HG02642 (cell line): ENCODE results near the gene MEIS2.

Source experiments
- ATAC-seq: cut with Tn5 transposase; IDR thresholded peaks from one replicate; pipeline ENCODE4 v1.9.1; 2021; ENCODE audit warnings: mild to moderate bottlenecking; ENCODE audit not compliant: unreplicated experiment, poor library complexity

MEIS2 gene

GRCh38 chr15:36845270-36845669 lies 255.1 kb downstream of the MEIS2 start:
- ATAC-seq, result no peak

GRCh38 chr15:36844534-36844998 lies 255.8 kb downstream of the MEIS2 start:
- ATAC-seq, result no peak

- ATAC-seq, result no peak
These were observed 256.5 kb downstream of the MEIS2 start for GRCh38 chr15:36843822-36844221.

DNA sequence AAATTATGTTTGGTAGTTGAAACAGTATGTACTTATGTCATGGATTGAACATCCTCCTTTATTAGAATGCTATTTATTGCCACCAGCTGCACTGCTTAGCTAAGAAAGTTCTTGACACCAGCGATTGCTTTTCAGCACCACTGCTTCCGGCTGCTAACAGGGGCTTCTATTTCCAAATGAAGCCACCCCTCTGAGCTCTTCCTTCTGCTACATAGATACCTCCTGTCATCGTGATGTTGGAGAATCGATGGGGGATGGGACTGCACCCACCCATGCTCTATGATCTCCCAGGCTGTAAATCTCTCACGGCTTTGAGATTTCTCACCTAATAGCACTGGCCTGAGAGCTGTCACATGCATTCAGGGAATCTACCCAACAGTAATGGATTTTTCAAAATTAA lies 259.2 kb downstream of the MEIS2 start:
- no peak for ATAC-seq
